PFSK-1 (cell line): Measurements from ENCODE around the gene SLC25A47.

Source experiments
- POLR2AphosphoS5 ChIP-seq: IDR thresholded peaks from 2 replicates; pipeline ENCODE4 v1.6.1; 2012; ENCODE audit warnings: low read depth, mild to moderate bottlenecking, control low read depth, low read length, moderate library complexity
- REST ChIP-seq, 2 experiments: IDR thresholded peaks; 2 replicates each; pipeline versions ENCODE4 v1.6.1 to v1.8.0; 2011 to 2012; ENCODE audit warnings: low read depth in 2 of 2, low read length in 2 of 2, control low read depth in 1 of 2, inconsistent platforms in 1 of 2, mild to moderate bottlenecking in 1 of 2, moderate library complexity in 1 of 2; ENCODE audit not compliant: insufficient read depth in 1 of 2

- TF ChIP-seq REST (IDR thresholded peaks at IDR 0.05; ENCODE audit: insufficient read depth in 1 of 2, low read depth in 2 of 2, low read length in 2 of 2): no peak
- no peak for TF ChIP-seq POLR2AphosphoS5
These were observed 49.4 kb downstream of the SLC25A47 start for GRCh38 chr14:100372357-100373048.
